DND-41 (cell line): ENCODE data around the gene AGK.

ENCODE experiments used
- EZH2 ChIP-seq: IDR thresholded peaks from 3 replicates; pipeline ENCODE4 v1.6.1; 2012; ENCODE audit warnings: borderline replicate concordance, low read depth, mild to moderate bottlenecking, moderate library complexity, low read length, inconsistent platforms; ENCODE audit not compliant: severe bottlenecking
- TF ChIP-seq, protein P1 (sequence below): IDR thresholded peaks from 2 replicates; pipeline ENCODE4 v1.5.1; 2012; ENCODE audit warnings: borderline replicate concordance, low read length, moderate library complexity, mild to moderate bottlenecking; ENCODE audit not compliant: poor library complexity, severe bottlenecking; ENCODE audit errors: extremely low read depth

DNA sequence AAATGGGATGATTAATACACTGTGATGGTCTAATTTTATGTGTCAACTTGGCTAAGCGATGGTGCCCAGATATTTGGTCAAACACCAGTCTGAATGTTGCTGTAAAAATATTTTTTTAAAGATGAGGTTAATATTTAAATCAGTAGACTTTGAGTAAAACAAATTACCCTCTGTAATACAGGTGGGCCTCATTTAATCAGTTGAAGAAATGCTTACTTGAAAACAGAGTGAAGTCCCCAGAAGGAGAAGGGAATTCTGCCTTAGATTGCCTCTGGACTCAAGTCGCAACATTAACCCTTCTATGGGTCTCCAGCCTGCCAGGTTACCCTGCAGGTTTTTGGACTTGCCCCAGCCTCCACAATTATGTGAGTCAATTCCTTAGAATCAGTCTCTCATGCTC lies 49.8 kb upstream of the AGK start:
- TF ChIP-seq EZH2, result no peak
- TF ChIP-seq, protein P1, sequence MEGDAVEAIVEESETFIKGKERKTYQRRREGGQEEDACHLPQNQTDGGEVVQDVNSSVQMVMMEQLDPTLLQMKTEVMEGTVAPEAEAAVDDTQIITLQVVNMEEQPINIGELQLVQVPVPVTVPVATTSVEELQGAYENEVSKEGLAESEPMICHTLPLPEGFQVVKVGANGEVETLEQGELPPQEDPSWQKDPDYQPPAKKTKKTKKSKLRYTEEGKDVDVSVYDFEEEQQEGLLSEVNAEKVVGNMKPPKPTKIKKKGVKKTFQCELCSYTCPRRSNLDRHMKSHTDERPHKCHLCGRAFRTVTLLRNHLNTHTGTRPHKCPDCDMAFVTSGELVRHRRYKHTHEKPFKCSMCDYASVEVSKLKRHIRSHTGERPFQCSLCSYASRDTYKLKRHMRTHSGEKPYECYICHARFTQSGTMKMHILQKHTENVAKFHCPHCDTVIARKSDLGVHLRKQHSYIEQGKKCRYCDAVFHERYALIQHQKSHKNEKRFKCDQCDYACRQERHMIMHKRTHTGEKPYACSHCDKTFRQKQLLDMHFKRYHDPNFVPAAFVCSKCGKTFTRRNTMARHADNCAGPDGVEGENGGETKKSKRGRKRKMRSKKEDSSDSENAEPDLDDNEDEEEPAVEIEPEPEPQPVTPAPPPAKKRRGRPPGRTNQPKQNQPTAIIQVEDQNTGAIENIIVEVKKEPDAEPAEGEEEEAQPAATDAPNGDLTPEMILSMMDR, result no peak
